Activated CD8-positive, alpha-beta memory T cell treated with anti-CD3 and anti-CD28 coated beads for 24 hours (primary cell): ENCODE data around the gene C17orf113.

Experiments
- DNase-seq: peaks from one replicate; pipeline ENCODE4 v3.0.0-alpha.2; 2020

Gene C17orf113

GRCh38 chr17:42072323-42073187 is 22.2 kb upstream of the C17orf113 start:
- DNase-seq: no peak

- no peak for DNase-seq
Measured at GRCh38 chr17:42071810-42072209, 21.4 kb upstream of the C17orf113 start.

- DNase-seq: no peak
Measured at GRCh38 chr17:42068979-42069378, 18.6 kb upstream of the C17orf113 start.

- DNase-seq: peak; percentile 89
Measured at GRCh38 chr17:42067371-42068091, 17.1 kb upstream of the C17orf113 start.

- DNase-seq: no peak
Measured at GRCh38 chr17:42065201-42065600, 14.8 kb upstream of the C17orf113 start.

- no peak for DNase-seq
Measured at GRCh38 chr17:42062681-42063080, 12.3 kb upstream of the C17orf113 start.

- no peak for DNase-seq
Measured at GRCh38 chr17:42061646-42062487, 11.5 kb upstream of the C17orf113 start.

- DNase-seq: no peak
Measured at GRCh38 chr17:42060231-42060630, 9.8 kb upstream of the C17orf113 start.

DNA sequence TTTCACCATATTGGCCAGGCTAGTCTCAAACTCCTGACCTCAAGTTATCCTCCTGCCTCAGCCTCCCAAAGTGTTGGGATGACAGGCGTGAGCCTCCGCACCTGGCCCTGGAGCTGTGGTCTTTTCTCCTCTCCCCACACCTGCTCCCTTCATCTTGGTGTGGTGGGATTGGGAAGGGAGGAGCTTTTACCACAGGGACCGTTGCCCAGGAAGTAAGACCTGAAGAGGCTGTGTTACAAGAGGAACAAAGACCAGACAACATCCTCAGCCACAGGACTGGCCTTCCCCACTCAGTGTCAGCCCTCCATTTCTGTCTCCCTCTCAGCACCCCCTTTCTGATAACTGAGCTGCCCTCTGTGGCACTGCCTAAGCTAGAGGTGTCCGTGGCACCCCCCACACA is 9.4 kb upstream of the C17orf113 start:
- DNase-seq: no peak

- no peak for DNase-seq
Measured at GRCh38 chr17:42058063-42058462, 7.7 kb upstream of the C17orf113 start.

GRCh38 chr17:42056635-42057034 is 6.2 kb upstream of the C17orf113 start:
- no peak for DNase-seq

DNA sequence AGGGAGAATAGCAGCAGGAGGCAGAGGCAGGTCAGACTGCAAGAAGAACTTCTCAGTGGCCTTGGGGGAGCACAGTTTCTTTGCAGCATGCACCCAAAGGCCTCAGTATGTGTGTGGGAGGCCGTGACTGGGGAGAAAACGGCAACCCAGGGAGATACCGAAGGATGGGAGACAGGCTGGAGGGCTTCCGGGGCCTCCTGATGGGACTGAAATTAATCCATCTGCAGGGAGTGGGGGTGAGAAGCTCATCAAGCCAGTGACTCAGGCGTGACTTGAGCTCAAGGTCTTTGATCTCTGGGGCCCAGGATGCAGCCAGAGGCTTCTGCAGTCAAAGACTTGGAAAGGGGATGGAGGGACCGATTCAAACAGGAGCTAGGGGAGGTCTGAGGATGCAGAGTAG is 5.1 kb upstream of the C17orf113 start:
- no peak for DNase-seq

DNA sequence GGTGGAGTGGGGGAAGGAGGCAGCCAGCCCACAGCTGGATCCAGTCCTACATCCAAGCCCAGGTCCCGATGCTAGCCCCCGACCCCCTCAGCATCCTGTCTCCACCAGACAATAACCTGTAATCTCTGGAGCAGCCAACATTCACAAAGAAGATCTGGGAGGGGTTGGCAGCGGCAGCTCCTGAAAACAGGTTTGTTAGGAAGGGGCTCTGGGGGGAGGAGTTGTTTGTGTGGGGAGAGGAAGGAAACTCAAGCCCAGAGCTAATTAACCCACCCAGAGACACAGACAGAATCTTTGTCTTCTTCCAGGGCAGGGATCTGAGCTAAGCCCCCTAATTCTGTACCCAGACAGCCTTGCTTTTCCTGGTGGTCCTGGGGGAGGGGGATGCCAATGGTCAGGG is 4.6 kb upstream of the C17orf113 start:
- DNase-seq: no peak

DNA sequence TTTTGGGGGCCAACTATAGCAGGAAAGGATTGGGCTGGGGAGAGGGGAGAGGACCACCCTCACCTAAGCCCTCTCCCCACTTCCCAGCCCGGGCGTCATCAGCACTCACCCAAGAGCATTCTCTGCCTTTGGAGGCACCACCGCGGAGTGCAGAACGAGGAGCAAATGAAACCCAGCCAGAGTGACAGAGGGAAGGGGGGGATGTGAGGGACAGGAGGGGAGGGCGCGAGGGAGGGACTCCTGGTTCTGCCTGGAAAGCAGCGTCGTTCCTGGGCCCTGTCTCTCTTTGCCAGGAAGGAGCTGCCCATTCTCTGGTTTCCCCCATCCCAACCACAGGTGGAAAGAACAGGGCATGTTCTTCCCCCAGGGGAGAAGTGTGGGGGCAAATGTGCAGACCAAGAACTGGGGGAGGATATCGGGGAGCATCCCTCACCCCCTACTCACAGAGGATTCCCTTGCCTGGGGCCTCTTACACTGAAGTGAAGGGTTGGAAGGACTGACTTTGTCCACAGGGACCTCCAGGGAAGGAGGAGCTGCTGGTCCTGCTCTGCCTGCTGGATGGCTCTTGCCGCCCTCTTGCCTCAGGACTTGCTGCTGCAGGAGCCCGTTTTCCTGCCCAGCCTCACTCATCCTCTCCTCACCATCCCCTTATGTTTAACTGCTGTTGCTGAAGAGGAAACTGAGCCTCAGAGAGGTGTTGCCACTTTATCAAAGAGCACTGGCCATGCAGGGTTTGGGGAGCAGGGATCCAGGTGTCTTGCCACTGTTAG is 3.5 kb upstream of the C17orf113 start:
- no peak for DNase-seq

- DNase-seq: no peak
Measured at GRCh38 chr17:42052346-42052877, 2.0 kb upstream of the C17orf113 start.

DNA sequence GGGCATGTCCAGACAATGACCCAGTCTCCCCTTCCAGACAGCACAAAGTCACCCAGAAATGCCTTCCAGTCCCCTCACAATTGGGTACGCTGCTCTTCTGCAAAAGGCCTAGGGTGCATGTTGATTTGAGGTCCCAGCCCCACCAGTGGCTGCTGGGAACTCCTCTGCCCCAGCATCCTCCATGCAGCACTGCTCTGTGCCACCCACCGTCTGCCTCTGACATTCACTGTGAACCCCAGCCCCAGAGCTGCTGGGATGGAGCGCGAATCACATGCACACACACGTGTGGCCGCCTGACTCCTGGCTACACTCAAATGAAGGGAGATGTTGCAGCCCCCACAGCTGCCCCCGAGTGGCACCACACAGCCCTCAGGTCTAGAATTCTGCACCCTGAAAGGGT is 1.2 kb upstream of the C17orf113 start:
- DNase-seq: no peak

DNA sequence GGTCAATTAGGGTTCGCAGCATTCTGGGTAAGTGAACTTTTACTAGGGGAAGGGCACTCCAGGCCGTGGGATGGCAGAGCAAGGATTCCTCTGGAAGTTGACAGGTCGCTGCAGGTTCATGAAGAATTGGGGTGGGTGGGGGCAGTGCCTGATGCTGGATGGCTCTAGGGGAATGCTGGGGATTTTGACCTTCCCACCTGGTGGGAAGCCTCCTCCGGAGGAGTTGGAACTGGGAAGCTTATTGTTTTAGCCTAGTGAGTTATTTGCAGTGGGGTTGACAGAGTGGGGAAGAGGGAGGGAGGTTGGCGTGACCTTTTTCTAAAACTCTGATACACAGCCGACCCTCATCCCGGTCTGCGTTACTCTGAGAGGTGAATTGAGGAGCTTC is 606 bp upstream of the C17orf113 start:
- DNase-seq: no peak

DNA sequence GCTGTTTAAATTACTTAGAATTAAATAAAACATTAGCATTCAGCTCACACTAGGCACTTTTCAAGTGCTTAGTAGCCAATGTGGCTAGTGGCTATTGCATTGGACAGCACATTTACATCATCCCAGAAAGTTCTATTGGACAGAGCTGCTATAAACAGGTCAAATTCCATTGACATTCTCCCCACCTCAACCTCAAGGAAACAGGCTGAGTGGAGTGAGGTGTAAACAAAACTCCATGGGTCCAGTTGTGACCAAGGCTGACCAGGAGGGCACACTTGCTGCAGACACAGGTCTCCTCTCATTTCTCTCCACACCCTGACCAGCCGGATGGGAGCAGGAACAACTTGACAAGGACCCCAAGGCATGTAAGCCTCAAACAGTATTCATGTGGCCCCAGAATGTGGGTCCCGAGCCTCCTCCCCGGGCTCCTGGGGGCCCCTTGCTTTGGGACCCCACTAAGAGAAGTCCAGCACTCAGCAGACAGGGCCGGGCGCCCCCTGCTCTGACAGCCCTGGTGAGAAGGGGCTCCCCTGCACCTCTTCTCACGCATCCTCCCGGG is 488 bp downstream of the C17orf113 start:
- no peak for DNase-seq

DNA sequence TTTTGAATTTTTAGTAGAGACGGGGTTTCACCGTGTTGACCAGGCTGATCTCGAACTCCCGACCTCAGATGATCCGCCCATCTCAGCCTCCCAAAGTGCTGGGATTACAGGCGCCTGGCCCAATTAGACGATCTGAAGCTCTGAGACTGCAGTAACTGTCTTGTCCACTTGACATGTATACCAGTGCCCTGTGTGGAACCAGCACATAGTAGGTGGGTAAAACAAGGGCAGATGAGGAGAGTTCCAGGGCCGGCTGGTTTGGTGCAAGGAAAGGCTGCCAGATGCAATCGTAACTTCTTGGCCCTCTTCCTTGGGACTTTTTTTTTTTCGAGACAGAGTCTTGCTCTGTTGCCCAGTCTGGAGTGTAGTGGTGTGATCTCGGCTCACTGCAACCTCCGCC is 3.1 kb downstream of the C17orf113 start:
- DNase-seq: no peak

DNA sequence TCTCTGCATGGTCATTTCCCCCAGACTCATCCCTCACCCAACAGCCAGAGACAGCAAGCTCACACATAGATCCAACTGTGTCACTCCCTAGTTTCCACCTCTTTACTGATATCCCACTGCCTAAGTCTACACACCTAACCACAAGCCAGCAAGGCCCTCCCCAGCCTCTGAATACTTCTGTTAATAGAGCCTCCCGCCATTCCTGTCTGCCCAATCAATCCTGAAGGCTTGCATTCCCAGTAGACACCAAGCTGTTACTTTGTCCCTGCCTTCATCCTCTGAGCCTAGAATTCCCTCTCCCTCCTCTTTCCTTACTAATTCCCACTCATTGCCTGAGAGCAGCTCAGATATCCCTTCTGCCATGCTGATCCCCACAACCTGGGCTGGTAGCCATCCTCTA is 4.7 kb downstream of the C17orf113 start:
- no peak for DNase-seq

DNA sequence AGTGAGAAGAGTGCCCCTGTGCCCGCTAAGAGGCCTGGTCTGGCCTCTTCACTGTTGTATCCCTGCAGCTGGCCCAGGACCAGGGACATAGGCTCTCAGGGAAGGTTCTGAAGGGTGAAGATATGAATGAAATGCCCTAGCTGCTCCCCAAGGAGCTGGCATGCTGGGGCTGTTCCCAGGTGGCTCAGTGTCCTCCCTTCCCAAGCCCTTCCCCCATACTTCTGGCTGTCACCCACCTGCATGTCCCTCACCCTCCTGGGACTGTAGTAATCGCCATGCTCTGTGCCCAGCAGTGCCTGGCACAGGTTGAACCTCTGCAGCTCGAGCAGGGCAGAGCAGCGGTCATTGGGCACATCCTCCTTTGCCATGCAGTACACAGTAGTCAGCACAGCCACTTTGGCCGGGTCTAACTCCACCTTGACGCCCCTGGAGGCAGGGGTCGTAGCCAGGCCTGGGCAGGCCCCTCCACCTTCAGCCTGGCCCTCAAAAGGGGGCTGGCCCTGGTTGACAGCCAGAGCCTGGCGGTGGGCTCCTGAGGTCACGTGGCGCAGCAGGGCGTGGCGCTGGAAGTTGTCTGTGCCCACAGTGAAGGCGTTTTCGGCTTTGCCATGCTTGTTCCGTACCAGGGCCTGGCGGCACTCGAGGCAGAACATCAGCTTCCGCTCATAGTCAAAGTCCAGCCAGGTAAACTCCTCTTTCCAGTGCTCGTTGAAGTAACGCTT is 7.6 kb downstream of the C17orf113 start:
- no peak for DNase-seq
